PFSK-1 (cell line): ENCODE results near the gene ENTPD8.

ENCODE experiments used
- FOXP2 ChIP-seq: optimal IDR thresholded peaks from 2 replicates; pipeline ENCODE3; 2011; ENCODE audit warnings: borderline replicate concordance, control low read depth, inconsistent platforms; ENCODE audit not compliant: insufficient read depth; ENCODE audit errors: extremely low read length, extremely low read depth
- POLR2AphosphoS5 ChIP-seq: IDR thresholded peaks from 2 replicates; pipeline ENCODE4 v1.6.1; 2012; ENCODE audit warnings: low read depth, mild to moderate bottlenecking, control low read depth, low read length, moderate library complexity
- SIN3A ChIP-seq: IDR thresholded peaks from 2 replicates; pipeline ENCODE4 v1.6.1; 2012; ENCODE audit warnings: mild to moderate bottlenecking, low read length, moderate library complexity, borderline replicate concordance; ENCODE audit not compliant: insufficient read depth
- TAF1 ChIP-seq: IDR thresholded peaks from 2 replicates; pipeline ENCODE4 v1.6.1; 2012; ENCODE audit warnings: low read length, control low read depth, borderline replicate concordance; ENCODE audit not compliant: insufficient read depth
- TF ChIP-seq, protein P1 (sequence below), 2 experiments: IDR thresholded peaks; 2 replicates each; pipeline versions ENCODE4 v1.6.1 to v1.8.0; 2011 to 2012; ENCODE audit warnings: low read depth in 2 of 2, low read length in 2 of 2, control low read depth in 1 of 2, inconsistent platforms in 1 of 2, mild to moderate bottlenecking in 1 of 2, moderate library complexity in 1 of 2; ENCODE audit not compliant: insufficient read depth in 1 of 2

Gene ENTPD8

GRCh38 chr9:137390553-137391410 lies 50.4 kb downstream of the ENTPD8 start:
- TF ChIP-seq, protein P1, sequence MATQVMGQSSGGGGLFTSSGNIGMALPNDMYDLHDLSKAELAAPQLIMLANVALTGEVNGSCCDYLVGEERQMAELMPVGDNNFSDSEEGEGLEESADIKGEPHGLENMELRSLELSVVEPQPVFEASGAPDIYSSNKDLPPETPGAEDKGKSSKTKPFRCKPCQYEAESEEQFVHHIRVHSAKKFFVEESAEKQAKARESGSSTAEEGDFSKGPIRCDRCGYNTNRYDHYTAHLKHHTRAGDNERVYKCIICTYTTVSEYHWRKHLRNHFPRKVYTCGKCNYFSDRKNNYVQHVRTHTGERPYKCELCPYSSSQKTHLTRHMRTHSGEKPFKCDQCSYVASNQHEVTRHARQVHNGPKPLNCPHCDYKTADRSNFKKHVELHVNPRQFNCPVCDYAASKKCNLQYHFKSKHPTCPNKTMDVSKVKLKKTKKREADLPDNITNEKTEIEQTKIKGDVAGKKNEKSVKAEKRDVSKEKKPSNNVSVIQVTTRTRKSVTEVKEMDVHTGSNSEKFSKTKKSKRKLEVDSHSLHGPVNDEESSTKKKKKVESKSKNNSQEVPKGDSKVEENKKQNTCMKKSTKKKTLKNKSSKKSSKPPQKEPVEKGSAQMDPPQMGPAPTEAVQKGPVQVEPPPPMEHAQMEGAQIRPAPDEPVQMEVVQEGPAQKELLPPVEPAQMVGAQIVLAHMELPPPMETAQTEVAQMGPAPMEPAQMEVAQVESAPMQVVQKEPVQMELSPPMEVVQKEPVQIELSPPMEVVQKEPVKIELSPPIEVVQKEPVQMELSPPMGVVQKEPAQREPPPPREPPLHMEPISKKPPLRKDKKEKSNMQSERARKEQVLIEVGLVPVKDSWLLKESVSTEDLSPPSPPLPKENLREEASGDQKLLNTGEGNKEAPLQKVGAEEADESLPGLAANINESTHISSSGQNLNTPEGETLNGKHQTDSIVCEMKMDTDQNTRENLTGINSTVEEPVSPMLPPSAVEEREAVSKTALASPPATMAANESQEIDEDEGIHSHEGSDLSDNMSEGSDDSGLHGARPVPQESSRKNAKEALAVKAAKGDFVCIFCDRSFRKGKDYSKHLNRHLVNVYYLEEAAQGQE (IDR thresholded peaks at IDR 0.05; ENCODE audit: insufficient read depth in 1 of 2, low read depth in 2 of 2, low read length in 2 of 2) = no peak
- no peak for TF ChIP-seq FOXP2
- TF ChIP-seq TAF1 = no peak
- TF ChIP-seq POLR2AphosphoS5 = no peak
- no peak for TF ChIP-seq SIN3A

GRCh38 chr9:137389428-137389746 lies 51.8 kb downstream of the ENTPD8 start:
- TF ChIP-seq FOXP2 = no peak
- no peak for TF ChIP-seq SIN3A
- TF ChIP-seq, protein P1 (IDR thresholded peaks at IDR 0.05; ENCODE audit: insufficient read depth in 1 of 2, low read depth in 2 of 2, low read length in 2 of 2) = no peak
- no peak for TF ChIP-seq POLR2AphosphoS5
- TF ChIP-seq TAF1 = no peak

- no peak for TF ChIP-seq SIN3A
These were observed 52.3 kb downstream of the ENTPD8 start for GRCh38 chr9:137388589-137389427.

- TF ChIP-seq TAF1 (no peak), SIN3A (no peak), POLR2AphosphoS5 (no peak), FOXP2 (no peak)
These were observed 53.1 kb downstream of the ENTPD8 start for GRCh38 chr9:137387891-137388560.

DNA sequence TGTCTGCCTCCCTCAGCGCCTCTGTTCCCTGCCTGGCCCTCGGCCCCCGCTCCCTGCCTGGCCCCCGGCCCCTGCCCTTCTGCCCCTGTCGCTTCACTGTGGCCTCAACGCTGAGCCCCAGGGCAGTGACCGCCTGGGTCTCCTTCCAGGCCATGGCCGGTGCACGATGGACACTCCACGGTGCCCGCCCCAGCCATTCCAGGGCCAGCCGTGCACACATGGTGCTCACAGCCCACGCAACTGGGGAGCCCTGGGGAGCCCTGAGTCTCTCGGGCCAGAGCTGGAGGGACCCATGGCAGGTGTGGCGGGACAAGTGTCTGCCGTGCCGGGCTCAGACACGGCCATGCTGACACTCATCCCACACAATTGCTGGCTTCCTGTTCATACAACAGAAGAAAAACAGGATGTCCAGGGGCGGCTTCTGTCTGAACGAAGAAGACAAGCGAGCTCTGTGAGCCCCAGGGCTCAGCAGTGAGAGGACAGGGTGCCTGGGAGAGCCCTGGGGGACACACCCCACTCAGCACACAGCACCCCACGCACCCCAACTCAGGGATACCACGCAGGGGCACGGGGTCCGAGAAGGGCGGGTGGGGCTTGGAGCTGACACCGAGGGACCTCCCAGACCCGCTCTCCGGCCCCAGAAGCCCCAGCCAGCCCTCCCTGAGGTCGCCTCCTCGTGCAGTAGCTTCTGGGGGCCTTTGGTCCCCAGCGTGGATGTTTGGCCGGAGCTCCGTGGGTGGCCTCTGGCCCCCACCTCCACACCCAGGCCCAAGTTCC lies 53.9 kb downstream of the ENTPD8 start:
- TF ChIP-seq, protein P1 (IDR thresholded peaks at IDR 0.05; ENCODE audit: insufficient read depth in 1 of 2, low read depth in 2 of 2, low read length in 2 of 2) = no peak
- TF ChIP-seq FOXP2 (no peak), TAF1 (no peak), POLR2AphosphoS5 (0 out of 2 replicates have a peak, but pooled peaks have one; percentile 23), SIN3A (no peak)
